Stimulated activated CD4-positive, alpha-beta T cell treated with anti-CD3 and anti-CD28 coated beads, TNF-alpha, amount 100 ng/mL, for 1 hour (primary cell): ENCODE data around the gene VIPR2.
"Not testable (repeated sequence)": the region's sequence is repeated elsewhere in the genome, so short reads cannot be mapped to it uniquely, and the experiment has no call there.

ENCODE experiments used
- DNase-seq, 3 donors: peaks; one replicate each; pipeline ENCODE4 v3.0.0-alpha.2; 2020; ENCODE audit warnings: low read depth in 3 of 3, low spot score in 1 of 3

Gene VIPR2

GRCh38 chr7:159140170-159140910 is 4.3 kb downstream of the VIPR2 start:
- no peak for DNase-seq

GRCh38 chr7:159139639-159140038 is 5.0 kb downstream of the VIPR2 start:
- DNase-seq, result no peak

DNA sequence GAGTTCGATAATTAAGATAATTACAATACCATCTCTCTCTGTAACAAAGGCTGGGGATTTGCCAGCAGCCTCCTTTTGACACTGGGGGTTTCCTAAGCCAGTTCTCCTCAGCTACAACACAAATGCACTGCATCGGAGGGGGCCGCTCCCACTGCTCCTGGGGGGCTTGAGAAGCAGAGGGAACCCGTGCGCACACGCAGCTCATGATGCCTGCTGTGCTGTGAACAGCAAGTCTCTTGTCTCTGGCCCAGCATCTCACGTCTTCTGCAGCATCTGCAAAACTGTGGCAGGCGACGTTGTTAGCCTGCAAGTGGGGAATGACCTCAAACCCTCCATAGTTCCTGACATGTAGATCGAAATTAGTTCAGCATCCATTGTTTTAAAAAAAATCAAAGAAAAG is 5.5 kb downstream of the VIPR2 start:
- DNase-seq, result no peak

GRCh38 chr7:159138508-159138907 is 6.2 kb downstream of the VIPR2 start:
- no peak for DNase-seq

- DNase-seq, result no peak
Measured at GRCh38 chr7:159137906-159138305, 6.8 kb downstream of the VIPR2 start.

DNA sequence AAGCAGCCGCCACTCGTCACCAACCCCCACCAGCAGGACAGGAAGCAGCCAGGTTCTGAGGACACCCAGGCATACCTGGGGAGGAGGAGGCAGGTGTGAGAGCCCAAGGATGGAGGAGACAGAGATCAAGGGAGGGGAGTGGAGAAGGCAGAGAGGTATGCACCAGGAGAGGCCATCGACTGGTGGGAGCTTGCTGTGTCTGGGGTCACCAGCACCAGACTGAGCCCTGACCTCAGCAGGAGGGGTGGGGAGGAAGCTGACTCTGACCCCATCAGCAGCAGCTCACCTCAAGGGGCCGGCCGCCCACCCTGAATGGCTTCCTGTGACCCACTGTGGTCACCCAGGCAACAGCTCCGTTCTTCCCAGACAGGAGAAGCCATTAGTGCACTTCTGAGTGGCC is 7.8 kb downstream of the VIPR2 start:
- no peak for DNase-seq

GRCh38 chr7:159136442-159136841 is 8.2 kb downstream of the VIPR2 start:
- DNase-seq, result no peak

GRCh38 chr7:159136013-159136412 is 8.7 kb downstream of the VIPR2 start:
- no peak for DNase-seq

DNA sequence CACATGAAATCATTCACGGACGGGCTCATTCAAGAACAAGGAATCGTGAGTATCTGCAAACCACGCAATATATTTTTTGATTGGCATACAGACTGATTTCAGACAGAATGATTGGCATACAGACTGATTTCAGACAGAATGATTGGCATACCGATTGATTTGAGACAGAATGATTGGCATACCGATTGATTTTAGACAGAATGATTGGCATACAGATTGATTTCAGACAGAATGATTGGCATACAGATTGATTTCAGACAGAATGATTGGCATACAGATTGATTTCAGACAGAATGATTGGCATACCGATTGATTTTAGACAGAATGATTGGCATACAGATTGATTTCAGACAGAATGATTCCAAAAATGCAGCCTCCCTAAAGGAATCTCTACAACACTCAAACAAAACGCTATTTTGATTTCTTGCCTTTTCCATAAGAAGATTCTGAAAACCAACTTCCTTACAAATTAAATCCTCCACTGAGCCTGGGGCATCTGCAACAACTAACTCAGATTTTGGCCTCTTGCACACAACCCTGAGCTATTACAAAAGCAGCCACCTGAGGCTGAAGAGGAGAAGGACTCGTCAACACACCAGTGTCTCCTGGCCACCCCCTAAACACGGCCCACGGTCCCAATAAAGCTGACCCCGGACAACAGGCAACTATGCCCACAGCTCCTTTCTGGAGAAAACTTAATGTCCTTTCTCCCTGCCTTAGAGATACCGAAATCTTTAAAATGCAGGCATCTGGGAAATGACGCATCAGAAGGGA is 11.8 kb downstream of the VIPR2 start:
- not testable (repeated sequence) for DNase-seq

- no peak for DNase-seq
Measured at GRCh38 chr7:159130820-159131219, 13.8 kb downstream of the VIPR2 start.

- no peak for DNase-seq
Measured at GRCh38 chr7:159130199-159130775, 14.4 kb downstream of the VIPR2 start.

GRCh38 chr7:159128767-159129166 is 15.9 kb downstream of the VIPR2 start:
- no peak for DNase-seq

DNA sequence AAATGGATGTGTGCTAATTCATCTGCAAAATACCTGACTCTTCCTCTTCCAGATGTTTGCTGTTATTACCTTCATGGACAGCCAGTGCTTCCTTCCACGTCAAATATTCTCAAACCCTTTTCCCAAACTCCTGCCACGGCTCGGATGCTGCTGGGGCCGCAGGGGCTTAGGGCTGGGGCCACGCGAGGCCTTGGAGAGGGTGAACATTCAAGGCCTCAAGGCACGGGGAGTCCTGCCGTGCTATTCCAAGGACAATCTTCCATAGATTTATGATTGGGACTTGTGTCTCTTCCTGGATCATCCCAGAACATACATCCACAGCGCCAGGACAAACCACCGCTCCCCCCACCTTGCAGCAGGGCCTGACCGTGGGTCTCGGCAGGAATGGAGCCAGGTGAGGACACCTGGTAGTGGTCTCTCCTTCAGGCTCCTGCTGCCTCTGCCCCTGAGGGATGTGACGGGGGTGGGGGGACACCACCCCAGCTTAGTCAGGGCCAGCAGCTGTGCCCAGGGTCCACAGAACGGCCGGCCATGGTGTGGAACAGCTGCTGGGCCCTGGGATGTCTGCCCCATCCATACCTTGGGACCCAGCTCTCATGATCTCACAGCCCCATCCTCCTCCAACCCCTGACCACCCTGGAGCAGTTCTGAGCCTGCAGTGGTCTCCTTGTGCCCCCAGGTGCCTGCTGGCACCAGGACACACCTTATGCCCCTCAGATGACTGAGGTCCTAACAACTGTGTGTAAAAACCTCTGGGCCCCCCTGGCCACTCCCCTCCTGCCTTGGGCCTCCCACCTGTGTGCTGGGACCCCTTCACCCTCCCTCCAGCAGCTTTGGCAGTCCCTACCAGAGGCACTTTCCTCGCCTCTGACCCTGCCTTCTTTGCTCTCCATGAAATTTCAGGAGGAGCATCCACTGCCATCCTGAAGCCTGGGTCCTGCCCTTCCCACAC is 16.7 kb downstream of the VIPR2 start:
- no peak for DNase-seq

DNA sequence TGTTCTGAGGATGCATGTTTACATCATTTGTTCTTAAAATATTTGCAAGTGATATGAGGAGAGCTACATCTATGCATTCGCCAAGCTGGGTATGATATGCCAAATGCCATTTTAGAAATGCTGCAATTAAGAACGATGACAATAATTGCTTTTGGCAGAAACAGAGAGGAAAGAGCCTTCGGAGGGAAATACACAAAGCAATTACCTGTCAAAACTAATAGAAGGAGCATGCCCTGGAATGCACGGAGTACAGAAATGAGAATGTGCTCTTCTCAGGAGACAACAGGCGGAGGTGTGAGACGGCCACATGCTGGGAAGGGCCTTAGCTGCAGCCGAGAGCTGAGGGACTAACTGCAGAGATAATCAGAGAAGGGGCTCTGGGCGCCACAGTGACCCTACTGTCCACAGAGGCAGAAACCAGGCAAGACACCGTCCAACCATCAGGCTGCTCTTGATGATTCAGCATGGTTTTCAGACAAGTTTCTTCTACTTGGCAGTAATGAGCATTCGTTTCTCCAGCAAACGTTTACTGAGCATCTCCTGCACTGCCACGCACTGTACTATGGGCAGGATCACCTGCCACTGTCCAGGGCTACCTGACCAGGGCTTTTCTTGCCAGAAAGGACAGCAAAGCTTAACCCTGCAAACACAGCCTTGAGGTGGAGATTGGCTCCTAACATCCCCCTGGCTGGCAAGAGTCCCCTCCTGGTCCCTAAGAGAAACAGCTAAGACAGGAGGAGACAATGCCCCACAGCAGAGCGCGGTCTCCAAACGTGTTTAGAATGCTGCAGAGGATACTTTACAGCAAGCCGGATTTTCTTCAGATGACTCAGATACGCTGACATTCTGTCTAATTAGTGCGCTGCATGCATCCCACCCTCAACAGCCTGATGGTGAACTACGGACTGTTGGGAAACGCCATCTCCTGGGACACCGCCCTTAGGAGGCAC is 18.1 kb downstream of the VIPR2 start:
- no peak for DNase-seq

- no peak for DNase-seq
Measured at GRCh38 chr7:159125955-159126270, 18.8 kb downstream of the VIPR2 start.

- no peak for DNase-seq
Measured at GRCh38 chr7:159125104-159125954, 19.3 kb downstream of the VIPR2 start.

DNA sequence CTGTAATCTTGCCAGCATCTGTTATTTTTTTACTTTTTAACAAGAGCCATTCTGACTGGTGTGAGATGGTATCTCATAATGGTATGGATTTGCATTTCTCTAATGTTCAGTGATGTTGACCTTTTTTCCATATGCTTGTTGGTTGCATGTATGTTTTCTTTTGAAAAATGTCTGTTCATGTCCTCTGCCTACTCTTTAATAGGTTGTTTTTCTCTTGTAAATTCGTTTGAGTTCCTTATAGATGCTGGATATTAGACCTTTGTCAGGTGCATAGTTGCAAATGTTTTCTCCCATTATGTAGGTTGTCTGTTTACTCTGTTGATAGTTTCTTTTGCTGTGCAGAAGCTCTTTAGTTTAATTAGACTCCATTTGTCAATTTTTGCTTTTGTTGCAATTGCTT is 20.9 kb downstream of the VIPR2 start:
- not testable (repeated sequence) for DNase-seq

- DNase-seq, result not testable (repeated sequence)
Measured at GRCh38 chr7:159123294-159123693, 21.4 kb downstream of the VIPR2 start.

- no peak for DNase-seq
Measured at GRCh38 chr7:159122276-159122675, 22.4 kb downstream of the VIPR2 start.
